ENCODE measurements around the gene LRRIQ3.
A peak's percentile ranks its signal among the peaks of the same experiment; 100 is the strongest.
"Not testable (repeated sequence)": the region's sequence is repeated elsewhere in the genome, so short reads cannot be mapped to it uniquely, and the experiment has no call there.

Gene LRRIQ3

GRCh38 chr1:74197657-74198552 is at the start of gene LRRIQ3, which contains the start of gene FPGT:
TSS of gene LRRIQ3 (minus strand) at chr1:74198176. CDS start at chr1:74183684, 14,492 bp downstream.
TSS of gene FPGT (plus strand) at chr1:74198242. CDS start at chr1:74198279, 37 bp downstream.
- DNase-seq (ENCODE audit: low read depth in 2 of 2): peak; percentile 92 to 95

GRCh38 chr1:74246315-74246714 is 48.3 kb upstream of the LRRIQ3 start:
- no peak for DNase-seq (ENCODE audit: low read depth in 2 of 2)

GRCh38 chr1:74245168-74245772 is 47.3 kb upstream of the LRRIQ3 start:
- no peak for DNase-seq (ENCODE audit: low read depth in 2 of 2)

- no peak for DNase-seq (ENCODE audit: low read depth in 2 of 2)
These were observed 39.8 kb upstream of the LRRIQ3 start for GRCh38 chr1:74237787-74238186.

GRCh38 chr1:74237035-74237434 is 39.1 kb upstream of the LRRIQ3 start:
- DNase-seq (ENCODE audit: low read depth in 2 of 2): no peak

- no peak for DNase-seq (ENCODE audit: low read depth in 2 of 2)
These were observed 38.5 kb upstream of the LRRIQ3 start for GRCh38 chr1:74236440-74236839.

GRCh38 chr1:74235153-74235552 is 37.2 kb upstream of the LRRIQ3 start, which contains the start of gene TNNI3K:
TSS of gene TNNI3K (plus strand) at chr1:74235387. CDS start at chr1:74235452, 65 bp downstream.
- DNase-seq (ENCODE audit: low read depth in 2 of 2): no peak

GRCh38 chr1:74223453-74223852 is 25.5 kb upstream of the LRRIQ3 start:
- no peak for DNase-seq (ENCODE audit: low read depth in 2 of 2)

- DNase-seq (ENCODE audit: low read depth in 2 of 2): no peak
These were observed 24.7 kb upstream of the LRRIQ3 start for GRCh38 chr1:74222701-74223100.

GRCh38 chr1:74215229-74215628 is 17.3 kb upstream of the LRRIQ3 start:
- no peak for DNase-seq (ENCODE audit: low read depth in 2 of 2)

GRCh38 chr1:74205266-74205665 is 7.3 kb upstream of the LRRIQ3 start:
- DNase-seq (ENCODE audit: low read depth in 2 of 2): no peak

- no peak for DNase-seq (ENCODE audit: low read depth in 2 of 2)
These were observed 1.5 kb upstream of the LRRIQ3 start for GRCh38 chr1:74199504-74199903.

GRCh38 chr1:74197255-74197654 is 721 bp downstream of the LRRIQ3 start:
- no peak for DNase-seq (ENCODE audit: low read depth in 2 of 2)

GRCh38 chr1:74195339-74195738 is 2.6 kb downstream of the LRRIQ3 start:
- DNase-seq (ENCODE audit: low read depth in 2 of 2): no peak

GRCh38 chr1:74193908-74194307 is 4.1 kb downstream of the LRRIQ3 start:
- DNase-seq (ENCODE audit: low read depth in 2 of 2): no peak

GRCh38 chr1:74180490-74180889 is 17.5 kb downstream of the LRRIQ3 start:
- no peak for DNase-seq (ENCODE audit: low read depth in 2 of 2)

GRCh38 chr1:74174423-74174822 is 23.6 kb downstream of the LRRIQ3 start:
- not testable (repeated sequence) for DNase-seq (ENCODE audit: low read depth in 2 of 2)

GRCh38 chr1:74162333-74162732 is 35.6 kb downstream of the LRRIQ3 start:
- DNase-seq (ENCODE audit: low read depth in 2 of 2): no peak

GRCh38 chr1:74161497-74161896 is 36.5 kb downstream of the LRRIQ3 start:
- no peak for DNase-seq (ENCODE audit: low read depth in 2 of 2)

- DNase-seq (ENCODE audit: low read depth in 2 of 2): no peak
These were observed 37.9 kb downstream of the LRRIQ3 start for GRCh38 chr1:74160046-74160445.

GRCh38 chr1:74145086-74145485 is 52.9 kb downstream of the LRRIQ3 start:
- no peak for DNase-seq (ENCODE audit: low read depth in 2 of 2)

- DNase-seq (ENCODE audit: low read depth in 2 of 2): not testable (repeated sequence)
These were observed 80.6 kb downstream of the LRRIQ3 start for GRCh38 chr1:74117370-74117769.

GRCh38 chr1:74113333-74113732 is 84.6 kb downstream of the LRRIQ3 start:
- DNase-seq (ENCODE audit: low read depth in 2 of 2): no peak
